HG03108 (cell line): ENCODE measurements around the gene NWD2.
"Not testable (repeated sequence)": the region's sequence is repeated elsewhere in the genome, so short reads cannot be mapped to it uniquely, and the experiment has no call there.

Experiments used
- ATAC-seq: cut with Tn5 transposase; IDR thresholded peaks from one replicate; pipeline ENCODE4 v1.9.1; 2021; ENCODE audit warnings: moderate library complexity; ENCODE audit not compliant: unreplicated experiment

The NWD2 gene

GRCh38 chr4:37487668-37488067 is 243.1 kb downstream of the NWD2 start:
- ATAC-seq: no peak

- ATAC-seq: no peak
These were observed 245.2 kb downstream of the NWD2 start for GRCh38 chr4:37489697-37490096.

GRCh38 chr4:37490391-37491347 is 246.1 kb downstream of the NWD2 start:
- no peak for ATAC-seq

GRCh38 chr4:37495353-37495752 is 250.8 kb downstream of the NWD2 start:
- not testable (repeated sequence) for ATAC-seq
